Peyer's patch (tissue), 4 donors: ENCODE measurements around the gene MAP2K5.

ENCODE experiments used
- CTCF ChIP-seq, 6 experiments: fragments of 450-650 bp in 4 of 6; fragments of 200-600 bp in 2 of 6; sonication (generic) in 1 of 6; IDR thresholded peaks; one replicate each; pipeline ENCODE4 v1.5.1; 2017 to 2019; ENCODE audit warnings: antibody characterized with exemption in 6 of 6, mild to moderate bottlenecking in 3 of 6, moderate library complexity in 1 of 6
- POLR2A ChIP-seq, 2 donors: fragments of 450-650 bp; IDR thresholded peaks; one replicate each; pipeline ENCODE4 v1.5.1; 2017; ENCODE audit warnings: antibody characterized with exemption in 2 of 2, mild to moderate bottlenecking in 2 of 2, moderate library complexity in 2 of 2

GRCh38 chr15:67808821-67809220 is 266.3 kb downstream of the MAP2K5 start:
- no peak for TF ChIP-seq CTCF (IDR thresholded peaks at IDR 0.05)
- no peak for TF ChIP-seq POLR2A (IDR thresholded peaks at IDR 0.05)
